ENCODE data around the gene CPEB3.

- no peak for TF ChIP-seq CTCF (IDR thresholded peaks at IDR 0.05)
- no peak for TF ChIP-seq POLR2A (IDR thresholded peaks at IDR 0.05)
- TF ChIP-seq EP300 (IDR thresholded peaks at IDR 0.05): no peak
Measured at GRCh38 chr10:92079003-92079402, 211.9 kb downstream of the CPEB3 start.

Measured in ovary (tissue), 3 donors.